Activated CD4-positive, alpha-beta T cell treated with anti-CD3 and anti-CD28 coated beads, Interleukin-2, amount 10 ng/mL, durations not matched to agents 7 days and 5 days (primary cell): ENCODE measurements around the gene CDC20B. TPM values are rescaled to one million over a fixed set of nuclear protein-coding genes. Genes with fewer than 3 reads are reported as not detected.
"Not testable (repeated sequence)": the region's sequence is repeated elsewhere in the genome, so short reads cannot be mapped to it uniquely, and the experiment has no call there.

Experiments
- CTCF ChIA-PET: fragments of 350-600 bp; sonication (Branson Sonifier 250); formaldehyde crosslinking; loops from one replicate; lab custom pipeline; 2021; ENCODE audit warnings: antibody characterized with exemption; lab: Charles Lee
- POLR2A ChIA-PET: fragments of 350-600 bp; sonication (Branson Sonifier 250); formaldehyde crosslinking; loops from one replicate; lab custom pipeline; 2021; ENCODE audit warnings: antibody characterized with exemption; lab: Charles Lee
- DNase-seq: peaks from one replicate; pipeline ENCODE4 v3.0.0-alpha.2; 2020
- H3K27ac Mint-ChIP-seq: one replicate; pipeline ENCODE4 v1.8.0; 2021; ENCODE audit warnings: mild to moderate bottlenecking, moderate library complexity, mixed read lengths
- H3K27me3 Mint-ChIP-seq: one replicate; pipeline ENCODE4 v1.8.0; 2021; ENCODE audit warnings: mixed read lengths
- H3K36me3 Mint-ChIP-seq: one replicate; pipeline ENCODE4 v1.8.0; 2021; ENCODE audit warnings: low read depth, mixed read lengths
- H3K4me1 Mint-ChIP-seq: one replicate; pipeline ENCODE4 v1.8.0; 2021; ENCODE audit warnings: mixed read lengths
- H3K4me3 Mint-ChIP-seq: one replicate; pipeline ENCODE4 v1.8.0; 2021; ENCODE audit warnings: mild to moderate bottlenecking, moderate library complexity, mixed read lengths
- H3K9me3 Mint-ChIP-seq: one replicate; pipeline ENCODE4 v1.8.0; 2021; ENCODE audit warnings: mixed read lengths
- total RNA-seq, 2 experiments: library from RNA; stranded (reverse); gene quantifications; one replicate each; pipeline ENCODE4 v1.2.3, GENCODE V29; 2021

CDC20B gene
- total RNA-seq, 2 experiments from 2014 or later, result 0.12 TPM; not detected in 1

- peaks cover 82% of the 10 kb centered on the region for H3K4me1 Mint-ChIP-seq
- CTCF ChIA-PET, result interaction anchor here (0.8 to 2.9 kb wide), 7 partner anchors 10 to 152 kb away, joined by 3 to 19 read pairs (median 4); no protein-coding TSS in a partner anchor
- H3K36me3 Mint-ChIP-seq, result peaks cover 79% of the 10 kb centered on the region
- H3K4me3 Mint-ChIP-seq, result peak overlapping the region; percentile 49
- peaks cover 9% of the 10 kb centered on the region for H3K27me3 Mint-ChIP-seq
- peak; percentile 33 for DNase-seq
- H3K9me3 Mint-ChIP-seq, result peaks cover 50% of the 10 kb centered on the region
- H3K27ac Mint-ChIP-seq, result peak overlapping the region; percentile 92
- POLR2A ChIA-PET, result interaction anchor here (0.6 to 0.7 kb wide), 3 partner anchors 34 to 486 kb away, joined by 3 to 4 read pairs (median 3); no protein-coding TSS in a partner anchor
Measured at GRCh38 chr5:55096182-55096581, 76.8 kb downstream of the CDC20B start.

- H3K27me3 Mint-ChIP-seq, DNase-seq, H3K4me3 Mint-ChIP-seq, POLR2A ChIA-PET, H3K27ac Mint-ChIP-seq: not testable (repeated sequence)
- CTCF ChIA-PET, result interaction anchor here (0.9 to 1.3 kb wide), 6 partner anchors 9 to 131 kb away, joined by 3 to 5 read pairs (median 4); no protein-coding TSS in a partner anchor
- H3K9me3 Mint-ChIP-seq, result peaks cover 37% of the 10 kb centered on the region
- peaks cover 49% of the 10 kb centered on the region for H3K4me1 Mint-ChIP-seq
- H3K36me3 Mint-ChIP-seq, result peaks cover 42% of the 10 kb centered on the region
Measured at GRCh38 chr5:55091011-55091410, 82.0 kb downstream of the CDC20B start.

GRCh38 chr5:55089301-55089700, 83.7 kb downstream of the CDC20B start:
- CTCF ChIA-PET, result interaction anchor here (1.3 kb wide), 1 partner anchor 57 kb away, joined by 4 read pairs; no protein-coding TSS in a partner anchor
- POLR2A ChIA-PET, H3K27me3 Mint-ChIP-seq, DNase-seq, H3K27ac Mint-ChIP-seq, H3K4me3 Mint-ChIP-seq: not testable (repeated sequence)
- Mint-ChIP-seq H3K9me3 (peaks cover 44% of the 10 kb centered on the region), H3K4me1 (peaks cover 32% of the 10 kb centered on the region), H3K36me3 (peaks cover 39% of the 10 kb centered on the region)

GRCh38 chr5:55081541-55081940, 91.4 kb downstream of the CDC20B start:
- no peak overlapping the region for H3K4me3 Mint-ChIP-seq
- no peak for DNase-seq
- peaks cover 50% of the 10 kb centered on the region for H3K9me3 Mint-ChIP-seq
- H3K27ac Mint-ChIP-seq, result no peak overlapping the region
- ChIA-PET CTCF (interaction anchor here (0.8 to 1.1 kb wide), 5 partner anchors 12 to 56 kb away, joined by 3 to 4 read pairs (median 3); no protein-coding TSS in a partner anchor), POLR2A (no interaction called here)
- H3K4me1 Mint-ChIP-seq, result peaks cover 13% of the 10 kb centered on the region
- H3K27me3 Mint-ChIP-seq, result peaks cover 9% of the 10 kb centered on the region
- H3K36me3 Mint-ChIP-seq, result peaks cover 65% of the 10 kb centered on the region

- peaks cover 18% of the 10 kb centered on the region for H3K9me3 Mint-ChIP-seq
- H3K27ac Mint-ChIP-seq, result peak overlapping the region; percentile 92
- CTCF ChIA-PET, result interaction anchor here (1.4 to 2.2 kb wide), 3 partner anchors 11 to 23 kb away, joined by 4 to 19 read pairs (median 5); no protein-coding TSS in a partner anchor
- POLR2A ChIA-PET, result no interaction called here
- H3K27me3 Mint-ChIP-seq, result peaks cover 4% of the 10 kb centered on the region
- peaks cover 62% of the 10 kb centered on the region for H3K4me1 Mint-ChIP-seq
- peaks cover 32% of the 10 kb centered on the region for H3K36me3 Mint-ChIP-seq
- no peak for DNase-seq
- peak overlapping the region; percentile 61 for H3K4me3 Mint-ChIP-seq
Measured at GRCh38 chr5:55073211-55073610, 99.8 kb downstream of the CDC20B start.

GRCh38 chr5:55072666-55073065, 100.3 kb downstream of the CDC20B start:
- peak overlapping the region; percentile 92 for H3K27ac Mint-ChIP-seq
- H3K36me3 Mint-ChIP-seq, result peaks cover 27% of the 10 kb centered on the region
- DNase-seq, result peak; percentile 47
- no peaks in the 10 kb centered on the region for H3K27me3 Mint-ChIP-seq
- H3K4me1 Mint-ChIP-seq, result peaks cover 60% of the 10 kb centered on the region
- H3K4me3 Mint-ChIP-seq, result peak overlapping the region; percentile 61
- ChIA-PET CTCF (interaction anchor here (1.4 to 1.8 kb wide), 2 partner anchors 11 to 21 kb away, joined by 4 to 5 read pairs; no protein-coding TSS in a partner anchor), POLR2A (no interaction called here)
- H3K9me3 Mint-ChIP-seq, result peaks cover 14% of the 10 kb centered on the region

GRCh38 chr5:55071413-55071812, 101.6 kb downstream of the CDC20B start:
- Mint-ChIP-seq H3K27me3 (no peaks in the 10 kb centered on the region), H3K27ac (peak overlapping the region; percentile 92), H3K4me3 (no peak overlapping the region), H3K36me3 (peaks cover 34% of the 10 kb centered on the region), H3K4me1 (peaks cover 71% of the 10 kb centered on the region), H3K9me3 (peaks cover 22% of the 10 kb centered on the region)
- no peak for DNase-seq
- POLR2A ChIA-PET, result interaction anchor here (0.5 to 0.7 kb wide), 2 partner anchors 47 to 236 kb away, joined by 3 read pairs; partner anchors contain the start of genes DHX29 and MTREX
- CTCF ChIA-PET, result interaction anchor here (0.6 to 2.0 kb wide), 6 partner anchors 9 to 77 kb away, joined by 3 to 8 read pairs (median 4); no protein-coding TSS in a partner anchor

GRCh38 chr5:55070968-55071367, 102.0 kb downstream of the CDC20B start:
- H3K9me3 Mint-ChIP-seq, result peaks cover 26% of the 10 kb centered on the region
- H3K4me3 Mint-ChIP-seq, result no peak overlapping the region
- H3K27ac Mint-ChIP-seq, result peak overlapping the region; percentile 0
- ChIA-PET POLR2A (interaction anchor here (0.5 to 0.7 kb wide), 2 partner anchors 46 to 237 kb away, joined by 3 read pairs; partner anchors contain the start of genes DHX29 and MTREX), CTCF (interaction anchor here (1.0 to 3.2 kb wide), 6 partner anchors 9 to 77 kb away, joined by 3 to 8 read pairs (median 6); no protein-coding TSS in a partner anchor)
- H3K4me1 Mint-ChIP-seq, result peaks cover 75% of the 10 kb centered on the region
- DNase-seq, result no peak
- no peaks in the 10 kb centered on the region for H3K27me3 Mint-ChIP-seq
- H3K36me3 Mint-ChIP-seq, result peaks cover 38% of the 10 kb centered on the region

GRCh38 chr5:55066277-55066676, 106.7 kb downstream of the CDC20B start:
- Mint-ChIP-seq H3K9me3 (peaks cover 32% of the 10 kb centered on the region), H3K27me3 (no peaks in the 10 kb centered on the region), H3K4me3 (no peak overlapping the region), H3K27ac (peak overlapping the region; percentile 54), H3K4me1 (peaks cover 81% of the 10 kb centered on the region), H3K36me3 (peaks cover 54% of the 10 kb centered on the region)
- DNase-seq, result no peak
- POLR2A ChIA-PET, result interaction anchor here (0.6 kb wide), 1 partner anchor 576 kb away, joined by 4 read pairs; no protein-coding TSS in a partner anchor
- CTCF ChIA-PET, result interaction anchor here (1.2 to 1.5 kb wide), 3 partner anchors 13 to 29 kb away, joined by 3 to 6 read pairs (median 4); no protein-coding TSS in a partner anchor

GRCh38 chr5:55064523-55064922, 108.5 kb downstream of the CDC20B start:
- ChIA-PET POLR2A (no interaction called here), CTCF (no interaction called here)
- Mint-ChIP-seq H3K27ac (peak overlapping the region; percentile 69), H3K4me3 (no peak overlapping the region), H3K4me1 (peaks cover 80% of the 10 kb centered on the region), H3K36me3 (peaks cover 54% of the 10 kb centered on the region), H3K27me3 (no peaks in the 10 kb centered on the region), H3K9me3 (peaks cover 37% of the 10 kb centered on the region)
- no peak for DNase-seq

- Mint-ChIP-seq H3K36me3 (peaks cover 54% of the 10 kb centered on the region), H3K4me1 (peaks cover 74% of the 10 kb centered on the region), H3K27ac (peak overlapping the region; percentile 10), H3K27me3 (no peaks in the 10 kb centered on the region), H3K9me3 (peaks cover 31% of the 10 kb centered on the region), H3K4me3 (no peak overlapping the region)
- CTCF ChIA-PET, result interaction anchor here (1.1 kb wide), 1 partner anchor 68 kb away, joined by 3 read pairs; no protein-coding TSS in a partner anchor
- no peak for DNase-seq
- POLR2A ChIA-PET, result no interaction called here
Measured at GRCh38 chr5:55063899-55064298, 109.1 kb downstream of the CDC20B start.

- Mint-ChIP-seq H3K27me3 (peaks cover 2% of the 10 kb centered on the region), H3K36me3 (peaks cover 60% of the 10 kb centered on the region), H3K4me3 (no peak overlapping the region), H3K4me1 (peaks cover 79% of the 10 kb centered on the region), H3K27ac (peak overlapping the region; percentile 91), H3K9me3 (peaks cover 35% of the 10 kb centered on the region)
- DNase-seq, result no peak
- ChIA-PET CTCF (interaction anchor here (1.1 kb wide), 1 partner anchor 68 kb away, joined by 3 read pairs; no protein-coding TSS in a partner anchor), POLR2A (no interaction called here)
Measured at GRCh38 chr5:55063220-55063863, 109.6 kb downstream of the CDC20B start.
